H54 (cell line): ENCODE results near the gene NELFA.

Experiments
- DNase-seq: peaks from one replicate; pipeline ENCODE4 v3.0.0; 2011; ENCODE audit warnings: low spot score, mixed read lengths; ENCODE audit not compliant: insufficient read length
- FAIRE-seq: peaks from 3 replicates; lab custom pipeline; 2011; peaks lifted over from hg19 to GRCh38; lab: Jason Lieb, UNC
- POLR2A ChIP-seq: IDR thresholded peaks from 2 replicates; pipeline ENCODE4 v1.6.1; 2011; ENCODE audit warnings: low read depth, mild to moderate bottlenecking, low read length

The NELFA gene

GRCh38 chr4:1993169-1993516, 15.6 kb downstream of the NELFA start:
- FAIRE-seq = no peak

GRCh38 chr4:1992468-1993168, 16.2 kb downstream of the NELFA start:
- DNase-seq (no peak), FAIRE-seq (no peak)
- TF ChIP-seq POLR2A = no peak

More at GRCh38 chr4:1993169-1993516, 15.6 kb downstream of the NELFA start:
- no peak for TF ChIP-seq POLR2A
- no peak for DNase-seq

GRCh38 chr4:1991596-1992434, 17.0 kb downstream of the NELFA start:
- DNase-seq (no peak), FAIRE-seq (no peak)
- TF ChIP-seq POLR2A = no peak

GRCh38 chr4:1991087-1991486, 17.7 kb downstream of the NELFA start:
- DNase-seq = no peak
- TF ChIP-seq POLR2A = no peak
- FAIRE-seq = no peak

DNA sequence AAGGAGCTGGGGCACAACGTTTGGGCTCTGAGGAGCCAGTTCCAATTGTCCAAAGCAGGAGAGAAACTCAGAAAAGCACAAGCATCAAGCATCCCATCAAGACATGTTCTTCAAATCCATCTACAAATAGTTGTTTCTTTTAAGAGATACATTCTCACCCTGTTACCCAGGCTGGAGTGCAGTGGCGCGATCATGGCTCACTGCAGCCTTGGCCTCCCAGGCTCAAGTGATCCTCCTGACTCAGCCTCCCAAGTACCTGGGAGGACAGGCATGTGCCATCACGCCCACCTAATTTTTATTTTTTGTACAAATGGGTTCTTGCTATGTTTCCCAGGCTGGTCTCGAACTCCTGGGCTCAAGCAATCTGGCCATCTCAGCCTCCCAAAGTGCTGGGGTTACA, 18.1 kb downstream of the NELFA start:
- FAIRE-seq (no peak), DNase-seq (no peak)
- no peak for TF ChIP-seq POLR2A

GRCh38 chr4:1990348-1990645, 18.5 kb downstream of the NELFA start:
- TF ChIP-seq POLR2A = no peak
- no peak for DNase-seq
- no peak for FAIRE-seq

- DNase-seq = no peak
- no peak for FAIRE-seq
- no peak for TF ChIP-seq POLR2A
These were observed 19.0 kb downstream of the NELFA start for GRCh38 chr4:1989533-1990347.

GRCh38 chr4:1988327-1988724, 20.4 kb downstream of the NELFA start:
- TF ChIP-seq POLR2A = no peak
- no peak for FAIRE-seq
- no peak for DNase-seq

DNA sequence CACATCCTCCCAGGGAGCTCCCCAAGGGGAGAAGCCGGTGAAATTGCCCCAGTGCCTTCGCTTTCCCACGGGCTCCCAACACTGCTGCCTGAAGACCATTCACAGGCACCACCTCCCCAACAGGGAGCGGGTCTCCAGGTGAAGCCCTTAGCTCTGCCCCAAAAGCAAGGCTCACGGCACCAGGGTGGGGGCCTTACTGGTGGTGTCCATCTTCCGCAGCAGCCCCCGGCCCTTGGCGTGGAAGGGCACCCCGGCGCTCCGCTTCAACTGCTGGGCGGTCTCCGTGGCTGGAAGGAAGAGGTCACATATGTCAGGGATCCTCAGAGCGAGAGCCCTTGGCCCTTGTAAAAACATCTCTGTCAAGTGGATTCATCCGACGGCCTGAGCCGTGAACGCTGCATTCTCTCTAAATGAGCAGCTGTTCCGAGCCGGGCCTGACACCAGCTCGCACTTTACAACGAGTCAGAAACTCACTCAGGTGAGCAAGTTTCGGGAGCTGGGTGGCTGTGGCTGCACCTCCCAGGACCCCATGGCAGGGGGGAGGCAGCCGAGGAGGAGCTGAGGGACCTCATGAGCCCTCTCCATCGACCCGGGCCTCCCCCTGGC, 20.9 kb downstream of the NELFA start:
- no peak for FAIRE-seq
- DNase-seq = no peak
- no peak for TF ChIP-seq POLR2A

GRCh38 chr4:1987296-1987695, 21.5 kb downstream of the NELFA start:
- no peak for FAIRE-seq
- no peak for TF ChIP-seq POLR2A

GRCh38 chr4:1986578-1987210, 22.1 kb downstream of the NELFA start:
- TF ChIP-seq POLR2A = no peak

More at GRCh38 chr4:1987296-1987695, 21.5 kb downstream of the NELFA start:
- no peak for DNase-seq

DNA sequence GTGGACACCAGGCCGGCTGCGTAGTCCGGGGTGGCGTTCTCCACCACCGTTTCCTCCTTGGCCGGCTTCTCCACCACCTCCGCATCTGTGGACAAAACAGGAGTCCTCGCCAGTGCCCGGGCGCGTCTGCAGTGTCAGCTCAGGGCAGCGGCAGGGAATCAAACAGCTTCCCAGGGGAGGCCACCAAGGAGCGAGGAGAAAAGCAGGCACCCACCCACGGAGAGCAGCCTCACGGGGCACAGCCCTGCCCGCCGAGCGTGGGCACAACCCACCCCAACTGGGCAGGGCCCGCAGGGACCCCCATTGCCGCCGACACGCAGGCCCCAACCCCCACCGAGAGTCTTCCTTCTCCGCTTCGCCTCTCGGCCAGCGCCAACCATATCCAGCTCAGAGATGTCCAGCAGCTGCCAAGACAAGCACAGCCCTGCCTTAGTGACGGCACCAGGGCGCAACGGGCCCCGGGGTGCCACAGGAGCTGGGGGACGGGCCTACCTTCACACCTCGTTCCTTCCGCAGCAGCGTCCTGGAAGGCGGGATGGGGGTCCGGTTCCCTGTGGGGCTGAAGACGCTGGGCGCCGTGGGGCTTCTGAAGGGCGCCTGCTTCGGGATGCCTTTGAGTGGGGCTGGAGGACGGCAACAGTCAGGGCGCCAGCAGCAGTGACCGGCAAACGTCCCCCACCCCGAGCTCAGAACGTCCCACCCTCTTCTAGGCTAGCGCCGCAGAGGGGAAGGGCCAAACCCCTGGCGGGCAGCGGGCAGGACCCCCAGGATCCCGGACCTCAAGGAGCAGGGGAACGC, 22.8 kb downstream of the NELFA start:
- no peak for TF ChIP-seq POLR2A
- DNase-seq = no peak
- no peak for FAIRE-seq

More at GRCh38 chr4:1986578-1987210, 22.1 kb downstream of the NELFA start:
- DNase-seq (no peak), FAIRE-seq (no peak)

- FAIRE-seq (no peak), DNase-seq (no peak)
- no peak for TF ChIP-seq POLR2A
These were observed 23.5 kb downstream of the NELFA start for GRCh38 chr4:1985294-1985693.
